OCI-LY7 (cell line): ENCODE measurements around the gene CRNN. TPM values are rescaled to one million over a fixed set of nuclear protein-coding genes. Genes with fewer than 3 reads are reported as not detected.
A peak's percentile ranks its signal among the peaks of the same experiment; 100 is the strongest.

Experiments
- BruUV-seq: library from RNA; stranded (reverse); fragments of 400-500 nt; replicated peaks from 2 replicates; lab custom pipeline; 2021; lab: Mats Ljungman, UMichigan
- CTCF ChIA-PET: fragments of 300-600 bp; sonication (Branson Sonifier 250); formaldehyde crosslinking; loops from one replicate; lab custom pipeline; 2022; ENCODE audit warnings: antibody characterized with exemption; ENCODE audit not compliant: unreplicated experiment; lab: Charles Lee
- POLR2A ChIA-PET: fragments of 300-600 bp; sonication (Branson Sonifier 250); formaldehyde crosslinking; loops from one replicate; lab custom pipeline; 2022; ENCODE audit warnings: antibody characterized with exemption; lab: Charles Lee
- DNase-seq: peaks from one replicate; pipeline ENCODE4 v3.0.0-alpha.2; 2015; ENCODE audit warnings: low spot score
- H2AFZ ChIP-seq: fragments of 200-600 bp; sonication (generic), shearing (Covaris generic); 2 replicates; pipeline ENCODE4 v1.6.1; 2014; ENCODE audit warnings: mild to moderate bottlenecking, antibody characterized with exemption, low read length, moderate library complexity
- H3K27ac ChIP-seq: fragments of 200-600 bp; sonication (generic); 2 replicates; pipeline ENCODE4 v1.5.1; 2014; ENCODE audit warnings: mixed run types, low read depth, mild to moderate bottlenecking, moderate library complexity, low read length, inconsistent platforms; ENCODE audit not compliant: poor library complexity, severe bottlenecking
- H3K36me3 ChIP-seq: fragments of 200-600 bp; sonication (generic); 2 replicates; pipeline ENCODE4 v1.6.1; 2014; ENCODE audit warnings: mild to moderate bottlenecking, antibody characterized with exemption, low read length, moderate library complexity, mixed read lengths; ENCODE audit not compliant: insufficient read depth
- H3K4me1 ChIP-seq: fragments of 200-600 bp; sonication (generic); 2 replicates; pipeline ENCODE4 v1.5.1; 2014; ENCODE audit warnings: mild to moderate bottlenecking, low read length; ENCODE audit not compliant: insufficient read depth, poor library complexity, severe bottlenecking
- H3K4me2 ChIP-seq: fragments of 200-600 bp; sonication (generic); 2 replicates; pipeline ENCODE4 v1.6.1; 2014; ENCODE audit warnings: mild to moderate bottlenecking, low read length
- H3K4me3 ChIP-seq: fragments of 200-600 bp; sonication (generic); 2 replicates; pipeline ENCODE4 v1.5.1; 2014; ENCODE audit warnings: mild to moderate bottlenecking, low read depth, low read length; ENCODE audit not compliant: poor library complexity, severe bottlenecking
- H3K79me2 ChIP-seq: fragments of 200-600 bp; sonication (generic); 2 replicates; pipeline ENCODE4 v1.6.1; 2016; ENCODE audit warnings: low read depth, mild to moderate bottlenecking, low read length, moderate library complexity, mixed read lengths; ENCODE audit not compliant: insufficient read depth
- H3K9me2 ChIP-seq: fragments of 200-600 bp; sonication (generic); 2 replicates; pipeline ENCODE4 v1.6.1; 2016; ENCODE audit warnings: mild to moderate bottlenecking, low read length, mixed read lengths; ENCODE audit not compliant: insufficient read depth
- H3K9me3 ChIP-seq: fragments of 200-600 bp; sonication (generic); 2 replicates; pipeline ENCODE4 v1.6.1; 2014; ENCODE audit warnings: mild to moderate bottlenecking, mixed run types, low read length, mixed read lengths
- H4K20me1 ChIP-seq: fragments of 200-600 bp; sonication (generic); 2 replicates; pipeline ENCODE4 v1.6.1; 2014; ENCODE audit warnings: mild to moderate bottlenecking, antibody characterized with exemption, low read length, moderate library complexity, mixed read lengths; ENCODE audit not compliant: insufficient read depth
- CTCF ChIP-seq: fragments of 200-600 bp; sonication (generic); conservative IDR thresholded peaks from 2 replicates; pipeline ENCODE4 v1.5.1; 2014; ENCODE audit warnings: mild to moderate bottlenecking, antibody characterized with exemption, low read length, moderate library complexity, mixed read lengths
- EZH2phosphoT487 ChIP-seq: fragments of 200-600 bp; sonication (generic); IDR thresholded peaks from 2 replicates; pipeline ENCODE4 v1.6.1; 2018; ENCODE audit warnings: low read depth, borderline replicate concordance, mild to moderate bottlenecking, mixed run types, antibody characterized with exemption, low read length, moderate library complexity, mixed read lengths
- intact Hi-C: fragments of 100-400 bp; cut with micrococcal nuclease; formaldehyde crosslinking; loops from one replicate; pipeline ENCODE4 v1.10.0; 2022; ENCODE audit not compliant: unreplicated experiment
- total RNA-seq, 2 experiments: library from RNA; depleted of rRNA in 1 of 2; stranded (reverse); fragments of >200 nt in 1 of 2; shearing (Covaris generic) in 1 of 2; gene quantifications; 2 replicates each; pipeline ENCODE4 v1.2.3, GENCODE V29; 2014 to 2022

The CRNN gene
- total RNA-seq, 2 experiments from 2014 or later = not detected

- POLR2A ChIA-PET = no interaction called here
- no TSS peak for BruUV-seq
- no peaks in the 10 kb centered on the region for H3K9me2 ChIP-seq
- H2AFZ ChIP-seq = no peak overlapping the region
- no peaks in the 10 kb centered on the region for H3K4me1 ChIP-seq
- no peak overlapping the region for H3K4me3 ChIP-seq
- no peaks in the 10 kb centered on the region for H3K36me3 ChIP-seq
- no peak for DNase-seq
- intact Hi-C loops = loop anchor here (5.0 kb wide), 1 partner anchor 254 kb away; no protein-coding TSS in a partner anchor
- H4K20me1 ChIP-seq = no peaks in the 10 kb centered on the region
- TF ChIP-seq CTCF = no peak
- no peak for TF ChIP-seq EZH2phosphoT487
- H3K79me2 ChIP-seq = no peaks in the 10 kb centered on the region
- H3K27ac ChIP-seq = no peak overlapping the region
- no peak overlapping the region for H3K4me2 ChIP-seq
- no peaks in the 10 kb centered on the region for H3K9me3 ChIP-seq
- CTCF ChIA-PET = no interaction called here
These were observed 27.7 kb upstream of the CRNN start for GRCh38 chr1:152441756-152442155.

GRCh38 chr1:152440635-152441471 is 26.8 kb upstream of the CRNN start:
- H4K20me1 ChIP-seq = no peaks in the 10 kb centered on the region
- H3K4me3 ChIP-seq = no peak overlapping the region
- TF ChIP-seq EZH2phosphoT487 = no peak
- peak; percentile 86 for TF ChIP-seq CTCF
- CTCF ChIA-PET = interaction anchor here (1.1 kb wide), 1 partner anchor 18 kb away, joined by 3 read pairs; no protein-coding TSS in a partner anchor
- BruUV-seq = no TSS peak
- H3K9me2 ChIP-seq = no peaks in the 10 kb centered on the region
- H3K27ac ChIP-seq = no peak overlapping the region
- intact Hi-C loops = loop anchor here (5.0 kb wide), 1 partner anchor 254 kb away; no protein-coding TSS in a partner anchor
- H3K79me2 ChIP-seq = no peaks in the 10 kb centered on the region
- no peaks in the 10 kb centered on the region for H3K4me1 ChIP-seq
- DNase-seq = peak; percentile 79
- no peak overlapping the region for H3K4me2 ChIP-seq
- H2AFZ ChIP-seq = peak overlapping the region; percentile 57; the same call in 1 of the 2 replicates
- POLR2A ChIA-PET = interaction anchor here (0.6 kb wide), 1 partner anchor 22 kb away, joined by 5 read pairs; no protein-coding TSS in a partner anchor
- no peaks in the 10 kb centered on the region for H3K36me3 ChIP-seq
- no peaks in the 10 kb centered on the region for H3K9me3 ChIP-seq
